Measurements from ENCODE around the gene ARHGEF6. TPM values are rescaled to one million over a fixed set of nuclear protein-coding genes. Genes with fewer than 3 reads are reported as not detected.

ARHGEF6 gene
- total and polyA plus RNA-seq, 2 experiments from 2014 or later, result 2.5 to 6.0 TPM

DNA sequence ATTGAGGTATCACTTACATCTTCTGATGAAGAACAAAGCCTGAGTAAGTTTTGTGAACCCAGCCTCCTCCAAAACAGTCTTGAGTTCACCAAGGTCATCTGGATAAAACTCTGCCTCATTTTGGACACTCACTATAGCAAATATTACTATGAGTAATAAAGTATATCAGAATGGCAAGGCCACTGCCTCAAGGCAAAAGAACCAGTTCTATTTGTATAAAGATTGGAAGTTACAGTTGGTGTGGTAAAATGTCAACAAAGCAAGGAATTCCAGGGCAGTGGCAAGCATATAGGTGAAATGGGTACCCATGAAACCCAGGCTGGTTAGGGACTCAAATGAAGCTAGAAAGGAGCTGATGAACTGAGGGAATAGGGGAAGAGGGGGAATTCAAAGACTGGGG, 2.4 kb upstream of the ARHGEF6 start (continued):
- TF ChIP-seq, protein P1, sequence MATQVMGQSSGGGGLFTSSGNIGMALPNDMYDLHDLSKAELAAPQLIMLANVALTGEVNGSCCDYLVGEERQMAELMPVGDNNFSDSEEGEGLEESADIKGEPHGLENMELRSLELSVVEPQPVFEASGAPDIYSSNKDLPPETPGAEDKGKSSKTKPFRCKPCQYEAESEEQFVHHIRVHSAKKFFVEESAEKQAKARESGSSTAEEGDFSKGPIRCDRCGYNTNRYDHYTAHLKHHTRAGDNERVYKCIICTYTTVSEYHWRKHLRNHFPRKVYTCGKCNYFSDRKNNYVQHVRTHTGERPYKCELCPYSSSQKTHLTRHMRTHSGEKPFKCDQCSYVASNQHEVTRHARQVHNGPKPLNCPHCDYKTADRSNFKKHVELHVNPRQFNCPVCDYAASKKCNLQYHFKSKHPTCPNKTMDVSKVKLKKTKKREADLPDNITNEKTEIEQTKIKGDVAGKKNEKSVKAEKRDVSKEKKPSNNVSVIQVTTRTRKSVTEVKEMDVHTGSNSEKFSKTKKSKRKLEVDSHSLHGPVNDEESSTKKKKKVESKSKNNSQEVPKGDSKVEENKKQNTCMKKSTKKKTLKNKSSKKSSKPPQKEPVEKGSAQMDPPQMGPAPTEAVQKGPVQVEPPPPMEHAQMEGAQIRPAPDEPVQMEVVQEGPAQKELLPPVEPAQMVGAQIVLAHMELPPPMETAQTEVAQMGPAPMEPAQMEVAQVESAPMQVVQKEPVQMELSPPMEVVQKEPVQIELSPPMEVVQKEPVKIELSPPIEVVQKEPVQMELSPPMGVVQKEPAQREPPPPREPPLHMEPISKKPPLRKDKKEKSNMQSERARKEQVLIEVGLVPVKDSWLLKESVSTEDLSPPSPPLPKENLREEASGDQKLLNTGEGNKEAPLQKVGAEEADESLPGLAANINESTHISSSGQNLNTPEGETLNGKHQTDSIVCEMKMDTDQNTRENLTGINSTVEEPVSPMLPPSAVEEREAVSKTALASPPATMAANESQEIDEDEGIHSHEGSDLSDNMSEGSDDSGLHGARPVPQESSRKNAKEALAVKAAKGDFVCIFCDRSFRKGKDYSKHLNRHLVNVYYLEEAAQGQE (IDR thresholded peaks at IDR 0.05; ENCODE audit: unreplicated experiment), result no peak

DNA sequence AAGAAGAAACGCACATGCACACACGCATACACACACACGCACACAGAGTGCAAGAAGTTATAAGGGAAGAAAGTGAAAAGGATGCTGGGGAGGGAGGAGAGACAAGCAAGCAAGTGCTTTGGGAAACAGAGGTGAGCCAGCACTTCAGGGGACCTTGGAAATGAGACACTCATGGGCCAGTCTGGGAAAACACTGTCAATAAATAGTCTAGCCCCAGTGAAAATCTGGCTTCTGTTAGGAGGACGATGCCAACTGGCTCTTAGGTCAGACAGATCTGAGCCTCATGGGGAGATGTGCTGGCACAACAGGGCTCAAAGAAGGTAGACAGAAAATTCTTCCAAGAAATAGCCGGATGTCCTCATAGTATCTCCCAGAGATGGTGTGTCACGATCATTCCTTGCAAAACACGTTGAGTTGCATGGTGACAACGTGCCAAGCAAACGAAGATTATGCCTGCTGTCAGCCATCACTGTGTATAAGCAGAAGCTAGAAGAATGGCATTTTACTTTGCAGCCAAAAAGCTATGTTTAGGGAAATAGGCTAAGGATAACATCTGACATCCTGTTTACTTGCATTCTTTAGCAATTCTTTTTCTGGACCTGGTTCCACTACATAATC, 557 bp upstream of the ARHGEF6 start:
- Histone ChIP-seq H2AFZ (peak overlapping the region; percentile 69; the same call in 1 of the 2 replicates), H3K27ac (ENCODE audit: low read depth) (no peak overlapping the region), H3K9me2 (ENCODE audit: insufficient read depth) (no peaks in the 10 kb centered on the region), H3K4me2 (no peak overlapping the region), H3F3A (replicated peaks; ENCODE audit: low read depth) (no peaks in the 10 kb centered on the region), H3K4me1 (ENCODE audit: insufficient read depth) (no peaks in the 10 kb centered on the region), H3K36me3 (ENCODE audit: insufficient read depth) (no peaks in the 10 kb centered on the region), H4K20me1 (replicated peaks; ENCODE audit: insufficient read depth) (no peaks in the 10 kb centered on the region), H3K4me3 (no peak overlapping the region), H3K79me2 (replicated peaks; ENCODE audit: insufficient read depth) (no peaks in the 10 kb centered on the region), H3K27me3 (ENCODE audit: insufficient read depth) (no peaks in the 10 kb centered on the region)
- Mint-ChIP-seq H3K36me3 (ENCODE audit: low read depth) (no peaks in the 10 kb centered on the region), H3K4me1 (peaks cover 7% of the 10 kb centered on the region), H3K9me3 (no peaks in the 10 kb centered on the region), H3K27me3 (ENCODE audit: insufficient read depth, low read depth, poor library complexity) (no peaks in the 10 kb centered on the region), H3K4me3 (no peak overlapping the region), H3K27ac (no peak overlapping the region)
- no peak for ATAC-seq
- DNase-seq (ENCODE audit: low spot score), result no peak
- no peak for TF ChIP-seq EZH2 (IDR thresholded peaks at IDR 0.05; ENCODE audit: low read depth, unreplicated experiment)
- TF ChIP-seq ZNF331 (CRISPR knock-in tag; IDR thresholded peaks at IDR 0.05; ENCODE audit: low read depth), result no peak
- TF ChIP-seq ZNF114 (CRISPR knock-in tag; IDR thresholded peaks at IDR 0.05), result no peak
- TF ChIP-seq, protein P1 (IDR thresholded peaks at IDR 0.05; ENCODE audit: unreplicated experiment), result no peak
- TF ChIP-seq POLR2AphosphoS5 (IDR thresholded peaks at IDR 0.05; ENCODE audit: low read depth), result no peak
- TF ChIP-seq JUNB (IDR thresholded peaks at IDR 0.05; ENCODE audit: unreplicated experiment), result no peak
- TF ChIP-seq CREB1 (CRISPR knock-in tag; IDR thresholded peaks at IDR 0.05; ENCODE audit: low read depth), result no peak
- TF ChIP-seq, protein P2, sequence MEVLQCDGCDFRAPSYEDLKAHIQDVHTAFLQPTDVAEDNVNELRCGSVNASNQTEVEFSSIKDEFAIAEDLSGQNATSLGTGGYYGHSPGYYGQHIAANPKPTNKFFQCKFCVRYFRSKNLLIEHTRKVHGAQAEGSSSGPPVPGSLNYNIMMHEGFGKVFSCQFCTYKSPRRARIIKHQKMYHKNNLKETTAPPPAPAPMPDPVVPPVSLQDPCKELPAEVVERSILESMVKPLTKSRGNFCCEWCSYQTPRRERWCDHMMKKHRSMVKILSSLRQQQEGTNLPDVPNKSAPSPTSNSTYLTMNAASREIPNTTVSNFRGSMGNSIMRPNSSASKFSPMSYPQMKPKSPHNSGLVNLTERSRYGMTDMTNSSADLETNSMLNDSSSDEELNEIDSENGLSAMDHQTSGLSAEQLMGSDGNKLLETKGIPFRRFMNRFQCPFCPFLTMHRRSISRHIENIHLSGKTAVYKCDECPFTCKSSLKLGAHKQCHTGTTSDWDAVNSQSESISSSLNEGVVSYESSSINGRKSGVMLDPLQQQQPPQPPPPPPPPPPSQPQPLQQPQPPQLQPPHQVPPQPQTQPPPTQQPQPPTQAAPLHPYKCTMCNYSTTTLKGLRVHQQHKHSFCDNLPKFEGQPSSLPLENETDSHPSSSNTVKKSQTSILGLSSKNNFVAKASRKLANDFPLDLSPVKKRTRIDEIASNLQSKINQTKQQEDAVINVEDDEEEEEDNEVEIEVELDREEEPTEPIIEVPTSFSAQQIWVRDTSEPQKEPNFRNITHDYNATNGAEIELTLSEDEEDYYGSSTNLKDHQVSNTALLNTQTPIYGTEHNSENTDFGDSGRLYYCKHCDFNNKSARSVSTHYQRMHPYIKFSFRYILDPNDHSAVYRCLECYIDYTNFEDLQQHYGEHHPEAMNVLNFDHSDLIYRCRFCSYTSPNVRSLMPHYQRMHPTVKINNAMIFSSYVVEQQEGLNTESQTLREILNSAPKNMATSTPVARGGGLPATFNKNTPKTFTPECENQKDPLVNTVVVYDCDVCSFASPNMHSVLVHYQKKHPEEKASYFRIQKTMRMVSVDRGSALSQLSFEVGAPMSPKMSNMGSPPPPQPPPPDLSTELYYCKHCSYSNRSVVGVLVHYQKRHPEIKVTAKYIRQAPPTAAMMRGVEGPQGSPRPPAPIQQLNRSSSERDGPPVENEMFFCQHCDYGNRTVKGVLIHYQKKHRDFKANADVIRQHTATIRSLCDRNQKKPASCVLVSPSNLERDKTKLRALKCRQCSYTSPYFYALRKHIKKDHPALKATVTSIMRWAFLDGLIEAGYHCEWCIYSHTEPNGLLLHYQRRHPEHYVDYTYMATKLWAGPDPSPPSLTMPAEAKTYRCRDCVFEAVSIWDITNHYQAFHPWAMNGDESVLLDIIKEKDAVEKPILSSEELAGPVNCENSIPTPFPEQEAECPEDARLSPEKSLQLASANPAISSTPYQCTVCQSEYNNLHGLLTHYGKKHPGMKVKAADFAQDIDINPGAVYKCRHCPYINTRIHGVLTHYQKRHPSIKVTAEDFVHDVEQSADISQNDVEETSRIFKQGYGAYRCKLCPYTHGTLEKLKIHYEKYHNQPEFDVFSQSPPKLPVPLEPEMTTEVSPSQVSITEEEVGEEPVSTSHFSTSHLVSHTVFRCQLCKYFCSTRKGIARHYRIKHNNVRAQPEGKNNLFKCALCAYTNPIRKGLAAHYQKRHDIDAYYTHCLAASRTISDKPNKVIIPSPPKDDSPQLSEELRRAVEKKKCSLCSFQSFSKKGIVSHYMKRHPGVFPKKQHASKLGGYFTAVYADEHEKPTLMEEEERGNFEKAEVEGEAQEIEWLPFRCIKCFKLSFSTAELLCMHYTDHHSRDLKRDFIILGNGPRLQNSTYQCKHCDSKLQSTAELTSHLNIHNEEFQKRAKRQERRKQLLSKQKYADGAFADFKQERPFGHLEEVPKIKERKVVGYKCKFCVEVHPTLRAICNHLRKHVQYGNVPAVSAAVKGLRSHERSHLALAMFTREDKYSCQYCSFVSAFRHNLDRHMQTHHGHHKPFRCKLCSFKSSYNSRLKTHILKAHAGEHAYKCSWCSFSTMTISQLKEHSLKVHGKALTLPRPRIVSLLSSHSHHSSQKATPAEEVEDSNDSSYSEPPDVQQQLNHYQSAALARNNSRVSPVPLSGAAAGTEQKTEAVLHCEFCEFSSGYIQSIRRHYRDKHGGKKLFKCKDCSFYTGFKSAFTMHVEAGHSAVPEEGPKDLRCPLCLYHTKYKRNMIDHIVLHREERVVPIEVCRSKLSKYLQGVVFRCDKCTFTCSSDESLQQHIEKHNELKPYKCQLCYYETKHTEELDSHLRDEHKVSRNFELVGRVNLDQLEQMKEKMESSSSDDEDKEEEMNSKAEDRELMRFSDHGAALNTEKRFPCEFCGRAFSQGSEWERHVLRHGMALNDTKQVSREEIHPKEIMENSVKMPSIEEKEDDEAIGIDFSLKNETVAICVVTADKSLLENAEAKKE (CRISPR knock-in tag; IDR thresholded peaks at IDR 0.05), result no peak
- TF ChIP-seq, protein P3, sequence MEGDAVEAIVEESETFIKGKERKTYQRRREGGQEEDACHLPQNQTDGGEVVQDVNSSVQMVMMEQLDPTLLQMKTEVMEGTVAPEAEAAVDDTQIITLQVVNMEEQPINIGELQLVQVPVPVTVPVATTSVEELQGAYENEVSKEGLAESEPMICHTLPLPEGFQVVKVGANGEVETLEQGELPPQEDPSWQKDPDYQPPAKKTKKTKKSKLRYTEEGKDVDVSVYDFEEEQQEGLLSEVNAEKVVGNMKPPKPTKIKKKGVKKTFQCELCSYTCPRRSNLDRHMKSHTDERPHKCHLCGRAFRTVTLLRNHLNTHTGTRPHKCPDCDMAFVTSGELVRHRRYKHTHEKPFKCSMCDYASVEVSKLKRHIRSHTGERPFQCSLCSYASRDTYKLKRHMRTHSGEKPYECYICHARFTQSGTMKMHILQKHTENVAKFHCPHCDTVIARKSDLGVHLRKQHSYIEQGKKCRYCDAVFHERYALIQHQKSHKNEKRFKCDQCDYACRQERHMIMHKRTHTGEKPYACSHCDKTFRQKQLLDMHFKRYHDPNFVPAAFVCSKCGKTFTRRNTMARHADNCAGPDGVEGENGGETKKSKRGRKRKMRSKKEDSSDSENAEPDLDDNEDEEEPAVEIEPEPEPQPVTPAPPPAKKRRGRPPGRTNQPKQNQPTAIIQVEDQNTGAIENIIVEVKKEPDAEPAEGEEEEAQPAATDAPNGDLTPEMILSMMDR (conservative IDR thresholded peaks at IDR 0.05; ENCODE audit: low read depth in 2 of 2), result no peak

Data from GM23338 (cell line).